Activated CD4-positive, alpha-beta T cell treated with anti-CD3 and anti-CD28 coated beads for 1 hour (primary cell): ENCODE results near the gene DUS1L.

Experiments used
- DNase-seq: peaks from one replicate; pipeline ENCODE4 v3.0.0-alpha.2; 2020

Gene DUS1L

DNA sequence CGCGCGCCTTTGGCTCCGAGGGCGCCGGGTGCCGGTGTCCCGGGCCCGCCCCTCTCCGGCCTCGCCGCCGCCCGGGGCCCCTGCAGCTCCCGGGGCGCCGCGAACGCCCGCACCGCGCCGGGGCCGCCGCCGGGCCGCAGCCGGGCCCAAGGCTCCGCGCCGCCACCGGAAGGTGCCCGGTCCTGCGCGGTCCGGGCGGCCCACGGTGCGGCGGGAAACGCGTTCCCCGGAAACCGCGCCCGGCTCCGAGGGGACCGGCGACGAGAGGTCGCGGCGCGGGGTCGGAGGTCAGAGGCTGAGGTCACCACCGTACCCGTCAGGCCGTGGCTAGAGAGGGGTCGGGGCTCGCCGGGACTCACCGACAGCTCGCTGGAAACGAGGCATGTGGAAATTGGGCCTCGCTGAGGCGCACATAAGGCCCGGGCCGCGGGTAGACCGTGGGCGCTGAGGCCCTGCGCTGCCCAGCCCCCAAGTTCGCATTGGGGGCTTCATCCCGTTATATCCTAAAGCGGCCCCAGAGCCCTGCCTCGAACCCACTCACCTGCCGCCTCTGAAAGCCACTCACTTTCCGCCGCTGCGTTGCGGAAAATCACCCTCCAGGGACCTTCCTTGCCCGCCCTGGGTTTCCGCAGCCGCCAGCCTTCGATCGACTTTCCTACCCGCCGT is at the start of gene DUS1L:
Gene DUS1L (minus strand): TSS at position 167 of the 666 bp plus-strand sequence. CDS start 745 bp downstream, outside the sequence.
- DNase-seq: peak; percentile 65

DNA sequence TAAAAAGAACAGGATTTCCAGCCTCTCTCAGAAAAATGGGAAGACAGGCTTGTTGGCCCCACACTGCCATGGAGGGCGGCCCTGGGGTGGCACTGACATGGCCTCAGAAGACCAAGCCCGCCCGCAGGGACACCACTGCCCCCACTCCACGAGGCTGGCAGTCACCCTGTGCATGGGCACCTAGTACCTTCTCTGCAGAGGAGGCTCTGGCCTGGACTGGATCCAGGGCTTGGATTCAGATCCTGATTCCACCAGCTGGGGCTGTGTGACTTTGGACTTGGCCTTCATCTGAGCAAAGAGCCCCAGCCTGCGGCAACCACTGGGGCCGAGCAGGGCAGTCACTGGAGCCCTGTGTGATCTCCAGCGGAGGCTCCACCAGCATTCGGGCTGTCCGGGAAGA is 49.3 kb upstream of the DUS1L start:
- no peak for DNase-seq

DNA sequence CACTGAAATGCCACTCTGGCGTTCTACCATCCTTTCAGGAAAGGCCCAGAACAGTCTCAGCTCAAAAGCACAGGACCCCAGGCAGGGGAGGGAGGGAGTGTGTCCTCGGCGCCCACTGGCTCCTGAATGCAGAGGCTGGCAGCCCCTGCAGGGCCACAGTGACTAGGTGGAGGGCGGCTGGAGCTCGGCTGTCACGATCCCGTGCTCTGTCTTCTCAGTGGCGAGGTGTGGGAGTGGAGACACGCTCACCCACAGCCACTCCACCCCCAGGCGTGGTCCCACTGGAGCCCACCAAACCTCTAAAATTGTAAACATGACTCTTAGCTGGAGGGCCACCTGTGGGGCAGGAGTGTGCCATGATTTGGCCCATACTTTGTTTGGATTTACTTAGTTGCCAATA is 48.8 kb upstream of the DUS1L start:
- DNase-seq: no peak

DNA sequence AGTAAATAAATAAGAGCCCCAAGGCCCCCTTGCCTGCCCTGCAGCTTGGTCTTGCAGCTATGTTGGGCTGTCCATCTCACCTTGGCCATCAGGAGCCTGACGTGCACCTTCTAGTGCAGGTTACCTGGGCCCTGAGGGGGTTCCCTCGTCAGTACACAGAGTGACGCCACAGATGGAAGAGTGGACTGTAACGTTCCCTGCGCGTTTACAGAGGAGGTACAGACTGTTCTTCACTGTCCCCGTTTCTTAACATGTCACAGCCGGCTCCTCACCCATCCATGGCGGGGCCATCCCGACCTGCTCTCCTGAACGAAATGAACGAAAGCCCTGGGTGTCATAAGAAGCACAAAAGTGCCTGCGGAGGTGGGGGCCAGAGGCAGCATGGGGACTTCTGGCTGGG is 48.3 kb upstream of the DUS1L start:
- DNase-seq: no peak

DNA sequence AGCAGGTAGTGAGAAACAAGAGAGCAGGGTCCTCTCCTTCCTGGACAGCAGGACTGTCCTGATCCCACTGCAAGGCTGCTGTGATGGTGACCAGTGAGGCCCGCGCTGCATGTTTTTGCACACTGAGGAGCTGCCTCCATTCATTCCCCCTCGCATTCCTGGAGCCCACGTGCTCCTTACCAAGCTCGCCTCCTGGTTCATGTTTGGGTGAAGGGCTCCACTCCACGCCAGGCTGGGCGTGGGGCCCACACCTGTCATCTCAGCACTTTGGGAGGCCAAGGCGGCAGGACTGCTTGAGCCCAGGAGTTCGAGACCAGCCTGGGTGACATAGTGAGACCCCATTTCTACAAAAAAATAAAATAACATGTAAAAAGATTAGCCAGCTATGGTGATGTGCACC is 47.8 kb upstream of the DUS1L start:
- DNase-seq: no peak

DNA sequence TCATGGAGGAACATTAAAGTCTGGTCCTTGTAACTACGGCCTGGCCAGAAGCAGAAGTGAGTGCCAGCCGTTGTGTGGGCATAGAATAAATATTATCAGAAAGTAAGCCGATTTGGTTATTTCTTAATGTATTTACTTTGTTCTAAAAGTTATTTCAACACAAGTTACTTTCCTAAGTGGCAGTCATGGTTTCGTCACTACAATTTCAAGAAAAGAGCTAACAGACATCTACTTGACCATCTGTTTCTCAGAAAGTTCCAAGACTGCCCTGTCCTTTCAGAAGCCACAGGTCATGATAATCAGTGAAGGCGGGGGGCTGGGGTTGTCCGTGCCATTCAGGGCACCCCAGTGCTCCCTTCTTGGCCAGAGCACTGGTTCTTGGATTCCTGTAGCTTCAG is 47.3 kb upstream of the DUS1L start:
- DNase-seq: no peak

DNA sequence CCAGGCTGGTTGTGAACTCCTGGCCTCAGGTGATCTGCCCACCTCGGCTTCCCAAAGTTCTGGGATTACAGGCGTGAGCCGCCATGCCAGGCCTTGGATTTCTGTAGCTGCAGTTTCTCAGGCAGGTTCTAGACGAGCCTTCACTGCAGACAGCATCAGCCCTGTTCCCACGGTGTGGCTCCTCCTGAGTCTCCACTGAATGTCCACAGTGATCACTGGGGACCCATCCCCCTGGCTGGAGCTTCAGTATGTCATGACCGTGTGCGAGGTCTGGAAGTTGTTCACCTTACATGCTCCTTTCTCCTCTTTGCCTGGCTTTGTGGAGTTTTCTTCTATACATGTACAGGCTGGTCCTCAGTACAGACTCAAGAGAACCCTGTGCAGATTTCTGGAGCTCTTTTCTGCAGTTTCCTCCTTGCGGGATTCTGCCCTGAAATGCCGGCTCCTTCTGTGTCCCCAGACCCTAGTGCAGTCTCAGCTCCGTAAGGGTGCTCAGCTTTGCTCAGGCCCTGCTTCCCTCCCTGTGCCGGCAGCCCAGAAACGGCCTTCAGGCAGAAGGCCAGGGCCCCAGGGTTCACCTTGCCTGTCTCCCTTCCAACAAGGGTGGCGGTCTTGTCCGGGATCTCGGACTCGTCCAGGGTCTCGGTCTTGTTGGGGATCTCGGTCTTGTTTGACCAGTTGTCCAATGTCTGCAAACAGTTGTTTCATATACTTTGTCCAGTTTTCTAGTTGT is 46.7 kb upstream of the DUS1L start:
- no peak for DNase-seq

DNA sequence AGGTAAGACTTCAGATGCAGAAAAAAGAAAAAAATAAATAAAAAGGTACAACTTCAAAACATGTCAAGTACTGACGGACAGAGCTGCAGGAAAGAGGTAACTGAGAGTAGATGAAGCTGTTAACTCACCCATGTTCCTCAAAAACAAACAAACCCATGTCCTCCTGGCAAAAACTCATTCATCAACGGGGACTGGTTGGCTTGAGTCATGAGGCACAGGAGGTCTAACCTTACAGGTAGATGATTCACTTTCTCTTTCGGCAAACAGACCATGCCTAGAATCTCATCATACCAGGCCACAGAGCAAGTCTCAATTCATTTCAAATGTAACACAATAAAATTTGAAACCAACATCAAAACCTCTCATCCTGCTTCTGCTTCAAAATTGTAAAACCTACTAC is 44.7 kb upstream of the DUS1L start:
- DNase-seq: no peak

DNA sequence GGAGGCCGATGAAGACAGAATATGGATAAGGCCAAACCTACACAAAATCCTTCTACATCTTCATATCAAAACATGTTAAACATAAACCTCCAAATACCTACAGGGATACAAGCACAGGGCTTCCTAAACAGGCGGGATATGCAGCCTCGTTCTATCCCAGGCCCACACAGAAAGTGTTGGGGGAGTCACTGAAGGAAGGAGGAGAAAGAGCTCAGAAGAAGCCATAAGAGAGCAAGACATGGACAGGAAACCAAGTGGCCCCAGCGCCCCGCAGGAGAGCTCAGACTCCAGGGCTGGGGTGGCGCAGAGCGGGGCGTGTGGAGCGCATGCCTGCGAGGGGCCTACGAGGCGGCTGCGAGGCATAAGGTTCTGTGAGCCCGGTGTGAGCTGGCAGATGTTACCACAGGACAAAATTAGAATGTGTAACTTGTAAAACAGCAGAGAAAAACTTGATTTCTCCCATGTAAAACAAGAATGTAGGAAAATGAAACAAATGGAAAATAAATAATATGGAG is 43.4 kb upstream of the DUS1L start:
- no peak for DNase-seq

DNA sequence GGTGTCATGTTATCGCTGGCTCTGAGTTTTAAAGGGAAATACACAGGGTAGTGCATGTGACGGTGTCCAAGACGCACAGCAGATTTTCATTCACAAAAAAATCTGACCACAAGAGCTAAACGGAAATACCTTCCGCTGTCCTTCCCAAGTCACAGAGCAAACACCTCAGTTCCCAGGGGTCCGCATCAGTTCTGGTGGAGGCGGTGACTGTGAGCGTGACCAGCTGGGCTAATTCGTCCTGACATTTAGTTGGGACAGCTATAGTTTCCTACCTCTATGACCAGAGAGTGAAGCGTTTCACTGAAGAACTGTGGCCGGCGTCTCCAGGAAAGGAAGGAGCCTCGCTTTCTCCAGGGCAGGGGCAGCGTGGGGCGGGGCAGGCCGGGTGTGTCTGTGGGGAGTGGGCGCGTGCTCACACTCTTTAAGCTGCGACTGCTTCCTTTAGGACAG is 42.9 kb upstream of the DUS1L start:
- DNase-seq: no peak

DNA sequence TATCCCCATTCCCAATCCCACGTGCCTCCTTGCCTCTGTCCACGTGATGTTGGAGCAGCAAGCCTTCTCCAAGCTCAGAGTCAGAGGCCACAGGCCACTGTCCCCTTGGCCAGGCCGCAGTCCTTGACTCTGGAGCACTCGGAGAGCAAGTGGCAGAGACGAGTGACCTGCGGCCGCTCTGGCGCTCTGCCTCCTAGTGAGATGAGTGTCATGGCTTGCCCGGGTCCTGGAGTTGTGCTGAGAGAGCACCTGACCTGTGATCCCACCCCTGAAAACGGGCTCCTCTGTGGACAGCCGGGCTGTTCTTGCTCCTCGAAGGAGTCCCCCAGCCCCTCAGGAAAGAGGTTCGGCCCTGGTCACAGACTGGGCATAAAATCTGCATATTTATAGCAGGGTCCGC is 42.4 kb upstream of the DUS1L start:
- no peak for DNase-seq

DNA sequence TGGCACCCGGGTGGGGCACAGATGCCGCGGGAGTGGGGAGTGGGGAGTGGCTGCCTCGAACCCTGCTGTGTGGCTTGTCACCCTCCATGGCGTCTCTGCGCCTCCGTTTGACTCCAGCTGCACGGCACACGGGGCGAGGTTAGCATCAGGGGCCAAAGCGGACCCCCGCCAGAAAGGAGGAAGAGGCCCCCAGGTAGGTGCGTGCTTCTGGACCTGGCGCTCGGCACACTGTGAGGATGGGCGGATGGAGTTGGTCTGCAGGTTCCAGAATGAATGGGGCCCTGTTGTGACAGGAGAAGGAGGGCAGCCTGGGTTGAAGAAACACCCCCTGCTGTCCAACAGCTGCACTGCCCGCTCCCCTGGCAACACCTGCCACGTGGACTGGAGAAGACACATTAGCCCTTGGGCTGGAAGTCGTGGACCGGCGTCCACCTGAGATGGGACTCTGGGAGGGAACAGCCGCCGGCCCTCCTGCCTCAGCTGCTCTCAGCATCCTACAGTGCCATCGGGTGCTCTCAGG is 41.8 kb upstream of the DUS1L start:
- no peak for DNase-seq

DNA sequence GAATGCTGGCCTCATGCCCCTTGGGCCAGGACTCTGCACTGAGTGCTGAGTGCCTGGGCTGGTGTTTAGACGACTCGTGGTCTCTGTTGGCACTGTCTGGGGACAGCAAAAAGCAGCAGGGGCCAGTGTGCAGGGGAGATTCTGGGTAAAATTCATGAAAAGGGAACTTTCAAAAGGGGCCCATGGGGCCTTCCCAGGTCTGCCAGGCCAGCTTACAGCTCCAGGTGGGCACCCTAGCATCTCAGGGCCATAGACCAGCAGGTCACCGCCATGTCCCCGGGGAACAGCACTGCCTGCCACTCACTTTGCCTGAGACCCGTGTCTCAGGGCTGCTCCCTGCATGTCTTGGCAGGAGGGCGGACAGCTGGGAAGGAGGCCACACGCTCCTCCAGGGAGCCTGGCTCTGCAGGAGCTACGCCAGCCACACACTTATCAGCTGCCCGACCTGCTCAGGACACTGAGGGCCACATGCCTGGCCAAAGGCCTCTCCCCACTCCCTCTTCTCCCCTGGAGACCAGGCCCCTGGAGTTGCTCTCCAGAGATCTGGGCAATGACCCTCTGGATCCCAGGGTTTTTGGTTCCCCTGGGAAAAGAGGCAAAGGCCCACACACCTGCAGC is 41.2 kb upstream of the DUS1L start:
- no peak for DNase-seq

DNA sequence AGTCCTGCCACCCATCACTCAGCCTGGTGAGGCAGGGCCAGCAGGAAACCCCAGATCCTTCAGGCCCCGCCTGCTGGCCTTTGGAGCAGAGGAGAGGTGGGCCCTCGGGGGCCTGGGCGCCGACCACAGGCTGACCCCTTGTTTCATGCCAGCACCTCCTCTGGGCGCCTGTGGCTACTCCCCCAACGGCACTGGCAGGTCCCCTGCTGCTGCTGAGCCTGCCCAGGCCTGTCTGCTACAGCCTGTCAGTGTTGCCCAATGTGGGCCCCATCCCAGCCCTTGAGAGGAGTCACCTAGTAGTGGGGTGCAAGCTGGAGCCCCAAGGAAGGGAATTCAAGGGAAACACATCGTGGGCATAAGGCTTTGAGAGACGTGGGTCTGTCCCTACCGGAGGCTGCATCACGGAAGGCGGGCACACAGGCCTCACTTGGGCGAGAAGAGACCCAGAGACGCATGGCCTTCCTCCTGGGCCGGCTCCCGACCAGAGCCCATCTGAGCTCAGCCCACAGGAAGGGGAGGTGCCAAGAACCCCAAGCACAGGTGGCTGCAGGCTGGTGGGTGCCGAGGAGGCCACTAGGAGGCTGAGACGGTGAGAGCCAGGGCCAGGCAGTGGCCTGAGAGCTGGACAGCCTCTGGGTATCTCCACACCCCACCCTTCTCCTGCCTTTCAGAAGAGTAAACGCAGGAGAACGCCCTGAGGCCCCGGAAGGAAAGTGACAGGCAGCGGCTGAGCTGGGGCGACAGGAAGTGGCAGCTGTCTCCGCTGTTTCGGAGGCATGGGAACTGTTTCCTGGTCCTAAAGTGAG is 40.5 kb upstream of the DUS1L start:
- DNase-seq: peak; percentile 38

DNA sequence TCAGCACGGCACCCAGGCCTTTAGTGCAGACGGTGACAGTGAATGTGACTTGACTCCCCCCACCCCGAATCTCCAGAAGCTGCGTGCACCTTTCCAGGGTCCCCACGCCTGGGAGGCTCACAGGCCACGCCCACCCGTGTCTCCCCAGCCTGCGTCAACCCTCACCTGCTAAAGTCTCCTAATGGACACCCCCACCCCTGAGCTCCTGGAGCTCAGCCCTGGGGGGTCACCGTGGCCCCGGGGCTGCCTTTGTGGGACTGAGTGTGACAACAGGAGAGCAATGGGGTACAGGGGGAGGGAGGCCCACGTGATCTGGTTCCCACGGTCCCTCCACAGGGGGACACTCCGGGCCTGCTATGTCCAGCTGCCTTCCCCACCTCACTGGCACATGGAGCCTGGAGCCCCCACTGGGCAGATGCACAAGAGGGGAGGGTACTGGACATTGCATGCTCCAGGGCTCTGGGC is 39.8 kb upstream of the DUS1L start:
- DNase-seq: no peak

DNA sequence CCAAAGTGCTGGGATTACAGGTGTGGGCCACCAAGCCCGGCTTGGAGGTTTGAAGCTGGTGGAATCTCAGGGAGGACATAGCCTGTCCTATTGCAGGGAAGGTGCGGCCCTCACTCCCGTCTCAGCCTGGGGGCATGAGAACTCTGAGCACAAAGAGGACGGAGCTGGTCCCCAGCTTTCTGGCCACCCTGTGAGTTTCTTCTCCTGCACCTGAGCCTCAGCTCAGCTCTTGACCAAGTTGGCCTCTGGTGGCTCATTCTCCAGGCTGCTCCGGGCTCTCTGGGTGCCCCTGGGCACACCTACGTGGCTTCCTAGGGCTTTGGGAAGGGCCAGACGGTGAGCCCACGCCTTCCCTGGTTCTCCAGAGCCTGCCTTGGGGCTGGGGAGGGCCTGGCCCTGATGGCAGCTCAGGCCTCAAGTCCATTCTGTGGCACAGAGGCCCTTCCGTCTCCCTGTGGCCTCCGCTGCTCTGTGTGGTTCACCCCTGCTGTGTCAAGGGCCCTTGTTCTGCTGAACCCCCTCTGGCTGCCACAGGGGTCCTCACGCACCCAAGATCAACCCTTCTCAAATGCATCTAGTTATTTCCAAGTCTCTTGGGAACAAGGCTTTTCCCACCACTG is 39.3 kb upstream of the DUS1L start:
- DNase-seq: no peak

DNA sequence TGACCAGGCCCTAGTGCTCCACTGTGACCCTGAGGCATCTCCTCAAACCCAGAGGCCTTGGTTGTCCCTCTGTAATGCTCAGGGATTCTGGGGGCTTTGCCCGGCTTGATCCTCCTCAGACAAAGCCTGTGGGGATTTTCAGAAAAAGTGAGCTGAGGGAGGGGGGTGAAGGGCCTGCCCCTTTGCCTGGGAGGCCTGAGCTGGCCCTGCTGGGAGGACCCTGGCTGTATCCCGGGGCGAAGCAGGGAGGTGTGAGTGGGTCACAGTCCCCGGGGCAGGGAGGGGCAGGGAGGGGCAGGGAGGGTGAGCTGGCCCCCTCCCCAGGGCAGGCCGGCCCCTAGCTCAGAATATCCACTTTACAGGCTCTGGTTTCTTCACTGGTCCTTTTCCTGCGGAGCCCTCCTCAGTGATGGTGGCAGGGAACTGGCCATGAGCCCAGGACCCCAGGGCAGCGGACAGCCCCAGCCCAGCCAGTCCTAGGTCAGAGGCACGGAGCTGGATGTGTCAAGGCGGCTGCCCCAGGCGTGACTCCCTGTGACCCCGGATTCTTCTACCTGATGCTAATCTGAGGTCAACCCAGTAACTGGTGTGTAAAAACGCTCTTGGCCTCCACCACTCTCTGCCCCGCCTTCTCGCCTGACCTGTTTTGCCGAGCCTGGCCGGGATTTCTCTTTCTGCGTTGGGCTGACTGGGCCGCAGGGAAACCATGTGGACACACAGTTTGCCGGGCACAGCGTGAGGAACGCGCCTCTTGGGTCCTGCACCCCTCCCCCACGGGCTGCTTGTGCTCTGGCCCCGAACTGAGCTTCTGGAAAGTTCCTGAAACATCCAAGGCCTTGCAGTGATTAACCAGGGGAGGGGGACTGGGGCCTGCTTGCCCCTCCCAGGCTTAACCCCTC is 38.2 kb upstream of the DUS1L start:
- no peak for DNase-seq

DNA sequence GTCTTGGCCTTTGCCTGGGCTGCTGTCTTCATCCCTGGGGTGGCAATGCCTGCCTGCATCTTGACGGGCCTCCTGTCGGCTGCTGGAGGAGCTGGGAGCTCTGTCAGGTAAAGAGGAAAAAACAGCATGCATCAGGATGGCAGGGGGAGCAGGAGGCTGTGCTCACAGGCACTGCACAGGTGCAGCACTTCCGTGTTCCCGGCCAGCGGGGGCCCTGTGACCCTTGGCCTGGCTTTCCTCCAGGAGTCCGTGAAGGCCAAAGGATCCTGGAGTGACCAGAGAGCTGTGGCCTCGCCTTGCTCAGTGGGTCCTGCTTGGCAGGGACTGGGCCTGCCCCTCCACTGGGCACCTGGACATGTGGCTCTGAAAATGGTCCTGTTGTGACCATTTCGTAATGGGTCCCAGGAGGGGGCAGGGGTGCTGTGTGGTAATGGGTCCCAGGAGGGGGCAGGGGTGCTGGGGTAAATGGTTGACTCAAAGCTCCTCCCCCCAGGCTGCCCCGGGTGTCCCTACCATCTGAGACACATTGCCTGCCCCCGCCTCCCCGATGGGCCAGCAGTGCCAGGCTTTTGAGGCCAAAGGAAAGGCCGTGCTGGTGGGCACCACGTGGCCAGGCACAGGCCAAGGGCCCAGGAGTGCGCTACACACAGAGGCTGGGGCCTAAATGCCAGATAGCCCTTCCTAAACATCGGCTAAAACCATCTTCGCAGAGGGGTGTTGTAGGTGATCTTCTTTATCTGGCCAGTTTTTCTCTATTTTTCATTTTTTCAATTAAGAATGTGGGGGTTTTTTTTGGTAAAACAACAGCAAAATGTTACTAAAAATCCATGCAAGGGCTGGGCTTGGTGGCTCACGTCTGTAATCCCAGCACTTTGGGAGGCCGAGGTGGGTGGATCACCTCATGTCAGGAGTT is 36.4 kb upstream of the DUS1L start:
- no peak for DNase-seq

DNA sequence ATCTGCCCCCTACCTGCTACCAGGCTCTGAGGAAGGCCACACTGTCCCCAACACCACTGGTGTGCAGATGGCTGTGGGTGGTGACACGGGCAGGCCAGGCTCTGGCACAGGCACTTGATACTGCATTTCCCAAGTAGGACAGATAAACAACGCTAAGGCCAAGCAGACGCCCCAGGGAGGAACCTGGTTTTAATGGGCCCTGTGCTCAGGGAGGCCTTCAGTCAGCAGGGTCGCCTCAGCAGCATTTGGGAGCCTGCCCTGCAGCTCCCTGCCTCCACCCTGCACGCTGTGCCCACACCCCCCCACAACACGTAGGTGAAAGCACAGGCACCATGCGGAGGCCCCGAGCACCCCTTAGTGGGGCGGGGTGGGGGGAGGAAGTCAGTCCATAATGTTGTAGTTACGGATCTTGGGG is 35.7 kb upstream of the DUS1L start:
- no peak for DNase-seq
